ENCODE results near the gene ADAMTS13. TPM values are rescaled to one million over a fixed set of nuclear protein-coding genes. Genes with fewer than 3 reads are reported as not detected.

The ADAMTS13 gene
- total and polyA plus RNA-seq, 2 experiments from 2014 or later = 10.1 to 16.9 TPM

DNA sequence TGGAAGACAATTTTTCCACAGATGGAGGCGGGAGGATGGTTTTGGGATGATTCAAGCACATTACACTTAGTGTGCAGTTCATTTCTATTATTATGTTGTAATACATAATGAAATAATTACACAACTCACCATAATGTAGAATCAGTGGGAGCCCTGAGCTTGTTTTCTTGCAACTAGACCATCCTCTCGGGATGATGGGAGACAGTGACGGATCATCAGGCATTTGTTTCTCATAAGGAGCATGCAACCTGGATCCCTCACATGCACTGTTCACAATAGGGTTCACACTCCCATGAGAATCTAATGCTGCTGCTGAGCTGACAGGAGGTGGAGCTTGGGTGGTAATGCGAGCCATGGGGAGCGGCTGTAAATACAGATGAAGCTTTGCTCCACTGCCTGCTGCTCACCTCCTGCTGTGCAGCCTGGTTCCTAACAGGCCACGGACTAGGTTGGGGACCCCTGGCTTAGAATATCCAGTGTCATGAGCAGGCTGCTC lies 44.4 kb upstream of the ADAMTS13 start:
- Histone ChIP-seq H3K27me3 (no peaks in the 10 kb centered on the region), H3K36me3 (peaks cover 4% of the 10 kb centered on the region), H3K9me3 (ENCODE audit: low read depth) (no peaks in the 10 kb centered on the region), H3K4me3 (no peak overlapping the region), H3K27ac (no peak overlapping the region), H3K4me1 (ENCODE audit: low read depth) (no peaks in the 10 kb centered on the region)
- TF ChIP-seq, protein P1, sequence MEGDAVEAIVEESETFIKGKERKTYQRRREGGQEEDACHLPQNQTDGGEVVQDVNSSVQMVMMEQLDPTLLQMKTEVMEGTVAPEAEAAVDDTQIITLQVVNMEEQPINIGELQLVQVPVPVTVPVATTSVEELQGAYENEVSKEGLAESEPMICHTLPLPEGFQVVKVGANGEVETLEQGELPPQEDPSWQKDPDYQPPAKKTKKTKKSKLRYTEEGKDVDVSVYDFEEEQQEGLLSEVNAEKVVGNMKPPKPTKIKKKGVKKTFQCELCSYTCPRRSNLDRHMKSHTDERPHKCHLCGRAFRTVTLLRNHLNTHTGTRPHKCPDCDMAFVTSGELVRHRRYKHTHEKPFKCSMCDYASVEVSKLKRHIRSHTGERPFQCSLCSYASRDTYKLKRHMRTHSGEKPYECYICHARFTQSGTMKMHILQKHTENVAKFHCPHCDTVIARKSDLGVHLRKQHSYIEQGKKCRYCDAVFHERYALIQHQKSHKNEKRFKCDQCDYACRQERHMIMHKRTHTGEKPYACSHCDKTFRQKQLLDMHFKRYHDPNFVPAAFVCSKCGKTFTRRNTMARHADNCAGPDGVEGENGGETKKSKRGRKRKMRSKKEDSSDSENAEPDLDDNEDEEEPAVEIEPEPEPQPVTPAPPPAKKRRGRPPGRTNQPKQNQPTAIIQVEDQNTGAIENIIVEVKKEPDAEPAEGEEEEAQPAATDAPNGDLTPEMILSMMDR (IDR thresholded peaks at IDR 0.05; ENCODE audit: low read depth, low read length) = no peak
- DNase-seq (ENCODE audit: low read depth in 1 of 2, low spot score in 1 of 2) = peak in 1 of 2 donors; percentile 36

DNA sequence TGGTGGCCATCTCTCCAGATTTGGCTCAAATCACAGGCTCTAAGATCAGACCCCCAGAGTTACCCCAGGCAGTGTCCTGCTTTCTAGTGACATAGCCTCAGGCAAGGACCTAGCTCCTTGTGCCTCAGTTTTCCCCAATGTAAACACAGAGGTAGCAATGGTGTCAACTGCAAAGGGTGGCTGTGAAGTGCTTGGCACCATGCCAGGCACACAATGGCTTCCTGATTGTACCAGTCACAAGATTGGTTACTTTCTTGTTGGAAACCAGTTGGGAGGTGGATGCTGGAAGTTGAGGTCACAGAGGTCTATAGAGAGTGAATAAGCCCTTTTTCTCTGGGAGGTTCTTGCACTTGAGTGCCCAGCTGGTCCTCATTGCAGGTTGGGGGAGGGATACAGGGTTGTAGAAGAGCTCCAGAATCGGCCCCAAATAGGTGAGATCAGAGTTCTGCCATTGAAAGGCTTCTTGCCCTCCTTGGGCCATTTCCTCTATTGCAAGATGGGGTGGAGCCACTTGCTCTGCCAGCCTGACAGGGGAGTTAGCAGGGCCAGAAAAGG lies 43.7 kb upstream of the ADAMTS13 start:
- TF ChIP-seq, protein P1 (IDR thresholded peaks at IDR 0.05; ENCODE audit: low read depth, low read length) = no peak
- Histone ChIP-seq H3K36me3 (no peaks in the 10 kb centered on the region), H3K4me3 (no peak overlapping the region), H3K27me3 (no peaks in the 10 kb centered on the region), H3K4me1 (ENCODE audit: low read depth) (no peaks in the 10 kb centered on the region), H3K27ac (no peak overlapping the region), H3K9me3 (ENCODE audit: low read depth) (no peaks in the 10 kb centered on the region)
- no peak for DNase-seq (ENCODE audit: low read depth in 1 of 2, low spot score in 1 of 2)

DNA sequence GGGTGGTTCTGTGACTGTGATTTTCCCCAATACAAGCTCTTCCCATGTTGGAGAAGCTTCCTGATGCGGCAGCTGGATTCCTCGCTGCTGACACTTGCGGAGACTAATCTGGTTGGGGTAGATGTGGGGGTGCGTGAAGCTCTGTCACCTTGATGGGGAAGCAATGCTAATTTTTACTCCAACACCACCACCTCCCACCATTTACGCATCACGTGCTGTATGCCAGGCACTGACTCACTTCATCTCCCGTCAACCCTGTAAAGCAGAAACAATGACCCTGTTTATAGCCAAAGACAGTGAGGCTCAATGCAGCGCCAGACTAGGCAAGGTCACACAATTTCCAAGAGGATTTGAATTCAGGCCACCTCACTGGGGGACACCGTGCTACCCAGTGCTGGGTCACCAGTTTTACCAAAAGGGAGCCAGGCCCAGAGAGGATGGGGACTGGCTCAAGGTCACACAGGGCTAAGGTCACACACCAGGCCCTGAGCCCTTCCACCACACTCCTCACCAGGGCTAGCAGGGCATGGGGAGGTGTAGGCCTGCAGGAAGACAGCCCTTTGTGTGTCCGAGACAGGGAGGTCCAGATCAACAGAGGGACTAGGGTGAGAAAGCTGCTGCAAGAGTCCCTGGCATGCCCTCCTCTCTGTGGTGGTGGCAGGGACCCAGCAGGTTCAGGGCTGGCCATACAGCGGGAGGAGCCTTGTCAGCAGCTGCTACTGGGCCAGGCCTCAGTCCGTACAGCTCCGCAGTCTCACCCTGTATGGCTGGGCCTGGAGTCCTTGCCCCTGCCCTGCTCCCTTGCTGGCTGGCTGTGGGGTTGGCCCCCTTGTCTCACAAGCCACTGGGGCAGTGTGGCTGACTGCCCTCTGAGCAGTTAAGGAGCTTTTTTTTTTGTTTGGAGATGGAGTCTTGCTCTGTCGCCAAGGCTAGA lies 42.7 kb upstream of the ADAMTS13 start:
- H3K27ac ChIP-seq = no peak overlapping the region
- H3K36me3 ChIP-seq = no peaks in the 10 kb centered on the region
- no peaks in the 10 kb centered on the region for H3K9me3 ChIP-seq (ENCODE audit: low read depth)
- DNase-seq (ENCODE audit: low read depth in 1 of 2, low spot score in 1 of 2) = no peak
- H3K4me3 ChIP-seq = no peak overlapping the region
- TF ChIP-seq, protein P1 (IDR thresholded peaks at IDR 0.05; ENCODE audit: low read depth, low read length) = no peak
- no peaks in the 10 kb centered on the region for H3K4me1 ChIP-seq (ENCODE audit: low read depth)
- H3K27me3 ChIP-seq = no peaks in the 10 kb centered on the region

DNA sequence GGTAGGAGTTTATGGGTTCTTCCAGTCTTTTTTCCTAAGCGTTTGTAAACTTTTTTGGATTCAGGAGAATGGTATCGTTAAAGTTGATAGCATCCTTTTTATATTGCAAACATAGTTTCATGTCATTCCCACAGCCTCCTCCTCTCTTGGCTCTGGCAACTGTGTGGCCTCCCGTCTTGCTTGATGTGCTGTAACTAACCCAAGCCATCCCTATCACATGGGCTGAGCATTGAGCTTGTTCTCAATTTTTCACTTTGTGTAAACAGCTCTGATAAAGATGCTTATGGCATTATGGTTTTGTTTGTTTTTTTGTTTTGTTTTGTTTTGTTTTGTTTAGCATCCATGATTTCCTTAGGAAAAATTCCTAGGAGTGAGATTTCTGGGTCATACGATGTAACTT lies 41.4 kb upstream of the ADAMTS13 start:
- no peak for DNase-seq (ENCODE audit: low read depth in 1 of 2, low spot score in 1 of 2)
- Histone ChIP-seq H3K27me3 (no peaks in the 10 kb centered on the region), H3K27ac (no peak overlapping the region), H3K4me1 (ENCODE audit: low read depth) (no peaks in the 10 kb centered on the region), H3K9me3 (ENCODE audit: low read depth) (no peaks in the 10 kb centered on the region), H3K4me3 (no peak overlapping the region), H3K36me3 (no peaks in the 10 kb centered on the region)
- TF ChIP-seq, protein P1 (IDR thresholded peaks at IDR 0.05; ENCODE audit: low read depth, low read length) = no peak

DNA sequence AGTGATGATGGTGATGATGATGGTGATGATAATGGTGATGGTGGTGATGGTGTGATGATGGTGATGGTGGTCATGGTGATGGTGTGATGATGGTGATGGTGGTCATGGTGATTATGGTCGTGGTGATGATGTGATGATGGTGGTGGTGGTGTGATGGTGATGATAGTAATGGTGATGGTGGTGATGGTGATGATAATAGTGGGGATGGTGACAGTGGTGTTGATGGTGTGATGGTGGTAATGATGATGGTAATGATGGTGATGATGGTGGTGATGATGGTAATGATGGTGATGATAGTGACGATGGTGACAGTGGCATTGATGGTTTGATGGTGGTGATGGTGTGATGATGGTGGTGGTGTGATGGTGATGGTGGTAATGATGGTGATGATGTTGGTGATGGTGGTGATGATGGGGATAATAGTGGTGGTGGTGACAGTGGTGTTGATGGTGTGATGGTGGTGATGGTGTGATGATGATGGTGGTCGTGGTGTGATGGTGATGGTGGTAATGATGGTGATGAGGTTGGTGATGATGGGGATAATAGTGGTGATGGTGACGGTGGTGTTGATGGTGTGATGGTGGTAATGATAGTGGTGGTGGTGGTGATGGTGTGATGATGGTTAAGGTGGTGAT lies 39.5 kb upstream of the ADAMTS13 start:
- Histone ChIP-seq H3K27ac (no peak overlapping the region), H3K27me3 (no peaks in the 10 kb centered on the region), H3K4me1 (ENCODE audit: low read depth) (no peaks in the 10 kb centered on the region), H3K9me3 (ENCODE audit: low read depth) (no peaks in the 10 kb centered on the region), H3K4me3 (no peak overlapping the region), H3K36me3 (no peaks in the 10 kb centered on the region)
- TF ChIP-seq, protein P1 (IDR thresholded peaks at IDR 0.05; ENCODE audit: low read depth, low read length) = no peak
- no peak for DNase-seq (ENCODE audit: low read depth in 1 of 2, low spot score in 1 of 2)

Measured in cardiac muscle cell (in vitro differentiated cells and primary cell).